ENCODE data around the gene PC.

The PC gene

DNA sequence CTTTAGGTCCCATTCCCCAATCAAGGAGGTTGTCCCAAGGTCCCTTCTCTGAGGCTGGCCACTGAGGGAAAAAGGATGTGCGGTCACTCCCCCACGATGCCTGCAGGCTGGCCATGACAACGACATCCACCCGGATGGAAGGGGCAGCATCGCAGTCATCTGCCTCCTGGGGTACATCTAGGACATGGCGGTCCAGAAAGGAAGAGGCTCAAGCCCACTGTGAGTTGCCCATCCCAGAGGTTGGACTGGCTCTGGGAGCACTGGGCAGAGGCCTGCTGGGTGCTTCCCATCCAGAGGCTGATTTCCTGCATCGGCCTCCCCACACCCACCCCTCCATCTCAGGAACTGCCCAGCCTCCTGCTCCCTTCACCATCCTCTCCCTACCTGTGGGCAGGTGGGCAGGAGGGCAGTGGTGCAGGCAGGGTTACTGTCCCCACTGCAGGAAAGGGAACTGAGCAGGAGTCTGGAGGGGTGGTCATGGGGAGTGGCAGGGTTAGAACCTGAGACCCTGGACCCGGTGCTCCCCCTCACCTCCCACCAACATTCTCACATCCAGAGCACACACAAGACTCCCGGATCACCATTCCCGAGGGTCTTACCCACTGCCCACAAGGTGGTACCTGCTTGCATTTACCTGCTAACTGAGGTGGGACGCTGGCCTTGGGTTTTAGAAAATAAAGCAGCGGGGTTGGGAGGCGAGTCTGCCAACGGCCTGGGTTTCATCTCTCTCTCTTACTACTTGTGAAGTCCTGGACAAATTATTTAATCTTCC lies 110.5 kb downstream of the PC start:
- no peak overlapping the region for H3K4me3 ChIP-seq (ENCODE audit: low read depth, low read length)
- TF ChIP-seq, protein P1, sequence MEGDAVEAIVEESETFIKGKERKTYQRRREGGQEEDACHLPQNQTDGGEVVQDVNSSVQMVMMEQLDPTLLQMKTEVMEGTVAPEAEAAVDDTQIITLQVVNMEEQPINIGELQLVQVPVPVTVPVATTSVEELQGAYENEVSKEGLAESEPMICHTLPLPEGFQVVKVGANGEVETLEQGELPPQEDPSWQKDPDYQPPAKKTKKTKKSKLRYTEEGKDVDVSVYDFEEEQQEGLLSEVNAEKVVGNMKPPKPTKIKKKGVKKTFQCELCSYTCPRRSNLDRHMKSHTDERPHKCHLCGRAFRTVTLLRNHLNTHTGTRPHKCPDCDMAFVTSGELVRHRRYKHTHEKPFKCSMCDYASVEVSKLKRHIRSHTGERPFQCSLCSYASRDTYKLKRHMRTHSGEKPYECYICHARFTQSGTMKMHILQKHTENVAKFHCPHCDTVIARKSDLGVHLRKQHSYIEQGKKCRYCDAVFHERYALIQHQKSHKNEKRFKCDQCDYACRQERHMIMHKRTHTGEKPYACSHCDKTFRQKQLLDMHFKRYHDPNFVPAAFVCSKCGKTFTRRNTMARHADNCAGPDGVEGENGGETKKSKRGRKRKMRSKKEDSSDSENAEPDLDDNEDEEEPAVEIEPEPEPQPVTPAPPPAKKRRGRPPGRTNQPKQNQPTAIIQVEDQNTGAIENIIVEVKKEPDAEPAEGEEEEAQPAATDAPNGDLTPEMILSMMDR (IDR thresholded peaks at IDR 0.05; ENCODE audit: low read depth, low read length) = no peak

DNA sequence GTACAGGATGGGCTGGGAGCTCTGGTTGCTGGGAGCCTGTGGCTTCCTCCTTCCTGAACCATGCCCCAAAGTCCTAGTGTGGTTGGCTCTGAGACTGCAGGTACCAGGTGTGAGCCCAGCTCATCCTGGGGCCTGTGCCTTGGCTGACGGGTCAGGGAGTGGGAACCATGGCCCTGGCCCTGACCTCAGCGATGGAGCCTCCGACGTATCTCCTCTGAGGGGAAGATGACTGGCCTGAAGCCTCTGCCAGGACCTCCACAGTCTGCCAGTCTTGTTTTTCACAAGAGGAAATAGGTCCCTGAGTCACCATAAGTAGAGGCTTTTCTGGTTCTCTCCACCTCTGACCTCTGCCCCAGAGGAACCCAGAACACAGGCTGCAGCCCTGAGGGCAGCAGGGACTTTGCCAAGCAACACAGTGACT lies 111.5 kb downstream of the PC start:
- no peak overlapping the region for H3K4me3 ChIP-seq (ENCODE audit: low read depth, low read length)
- TF ChIP-seq, protein P1 (IDR thresholded peaks at IDR 0.05; ENCODE audit: low read depth, low read length) = no peak

DNA sequence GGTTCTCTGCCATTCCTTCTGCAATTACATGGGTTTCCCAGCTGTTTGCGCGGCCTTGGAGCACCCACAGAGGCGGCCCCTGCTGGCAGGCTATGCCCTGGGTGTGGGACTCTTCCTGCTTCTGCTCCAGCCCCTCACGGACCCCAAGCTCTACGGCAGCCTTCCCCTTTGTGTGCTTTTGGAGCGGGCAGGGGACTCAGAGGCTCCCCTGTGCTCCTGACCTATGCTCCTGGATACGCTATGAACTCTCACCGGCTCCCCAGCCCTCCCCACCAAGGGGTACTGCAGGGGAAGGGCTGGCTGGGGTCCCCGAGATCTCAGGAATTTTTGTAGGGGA lies 112.3 kb downstream of the PC start:
- TF ChIP-seq, protein P1 (IDR thresholded peaks at IDR 0.05; ENCODE audit: low read depth, low read length) = no peak
- no peak overlapping the region for H3K4me3 ChIP-seq (ENCODE audit: low read depth, low read length)

DNA sequence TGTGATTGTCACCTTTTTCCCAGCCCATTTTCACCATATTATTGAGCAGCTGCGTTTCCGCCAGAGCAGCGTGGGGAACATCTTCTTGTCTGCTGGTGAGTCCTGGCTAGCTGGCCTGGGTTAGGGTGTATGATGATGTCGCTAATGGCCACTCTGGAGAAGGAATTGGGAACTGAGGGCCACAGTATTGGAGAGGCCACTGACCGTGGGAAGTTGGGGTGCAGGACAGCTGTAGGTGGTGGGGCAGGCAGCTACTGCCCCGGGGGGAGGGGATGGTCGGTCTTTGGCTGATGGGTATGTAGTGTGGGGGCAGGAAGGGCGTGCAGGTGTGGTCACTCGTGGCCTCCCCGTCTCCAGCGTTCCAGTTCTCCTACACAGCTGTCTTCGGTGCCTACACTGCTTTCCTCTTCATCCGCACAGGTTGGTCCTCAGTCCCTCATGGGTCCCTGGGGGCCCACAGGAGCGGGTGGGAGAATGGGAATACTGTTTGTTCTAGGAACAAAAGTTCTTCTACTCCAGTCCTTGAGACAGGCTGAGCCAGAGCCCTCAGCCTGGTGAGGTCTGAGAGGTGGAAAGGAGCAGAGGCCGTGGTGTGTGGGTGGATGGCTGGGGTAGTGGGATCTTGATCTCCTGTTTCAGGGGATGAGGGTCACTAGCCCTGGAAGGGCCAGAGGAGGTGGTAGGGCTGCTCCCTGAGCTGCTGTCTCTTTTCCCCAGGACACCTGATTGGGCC lies 112.9 kb downstream of the PC start:
- no peak overlapping the region for H3K4me3 ChIP-seq (ENCODE audit: low read depth, low read length)
- TF ChIP-seq, protein P1 (IDR thresholded peaks at IDR 0.05; ENCODE audit: low read depth, low read length) = no peak

DNA sequence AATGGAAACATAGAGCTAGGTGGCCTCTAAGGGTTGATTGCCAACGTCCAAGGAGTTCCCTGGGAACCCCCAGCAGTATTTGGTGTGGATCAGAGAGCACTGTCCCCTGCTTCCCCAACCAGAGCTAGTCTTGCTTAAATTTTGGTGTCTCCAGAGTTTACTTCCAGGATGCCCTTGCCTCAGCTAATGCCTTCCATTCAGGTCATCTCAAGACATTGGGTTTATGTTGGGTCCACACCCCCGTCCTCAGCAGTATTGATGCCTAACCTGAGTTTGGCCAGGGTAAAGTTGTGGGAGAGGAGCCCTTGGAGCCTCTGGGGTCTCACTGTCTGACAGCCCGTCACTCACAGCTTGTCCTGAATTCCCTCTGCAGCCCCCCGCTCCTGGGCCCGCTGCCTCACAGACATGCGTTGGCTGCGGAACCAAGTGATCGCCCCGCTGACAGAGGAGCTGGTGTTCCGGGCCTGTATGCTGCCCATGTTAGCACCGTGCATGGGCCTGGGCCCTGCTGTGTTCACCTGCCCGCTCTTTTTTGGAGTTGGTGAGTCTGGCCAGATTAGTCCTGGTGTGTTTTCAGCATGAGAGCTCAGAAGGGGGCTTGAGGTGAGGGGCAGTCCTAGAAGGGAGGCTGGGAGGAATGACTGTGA lies 113.6 kb downstream of the PC start:
- TF ChIP-seq, protein P1 (IDR thresholded peaks at IDR 0.05; ENCODE audit: low read depth, low read length) = no peak
- H3K4me3 ChIP-seq (ENCODE audit: low read depth, low read length) = peak overlapping the region; percentile 99

DNA sequence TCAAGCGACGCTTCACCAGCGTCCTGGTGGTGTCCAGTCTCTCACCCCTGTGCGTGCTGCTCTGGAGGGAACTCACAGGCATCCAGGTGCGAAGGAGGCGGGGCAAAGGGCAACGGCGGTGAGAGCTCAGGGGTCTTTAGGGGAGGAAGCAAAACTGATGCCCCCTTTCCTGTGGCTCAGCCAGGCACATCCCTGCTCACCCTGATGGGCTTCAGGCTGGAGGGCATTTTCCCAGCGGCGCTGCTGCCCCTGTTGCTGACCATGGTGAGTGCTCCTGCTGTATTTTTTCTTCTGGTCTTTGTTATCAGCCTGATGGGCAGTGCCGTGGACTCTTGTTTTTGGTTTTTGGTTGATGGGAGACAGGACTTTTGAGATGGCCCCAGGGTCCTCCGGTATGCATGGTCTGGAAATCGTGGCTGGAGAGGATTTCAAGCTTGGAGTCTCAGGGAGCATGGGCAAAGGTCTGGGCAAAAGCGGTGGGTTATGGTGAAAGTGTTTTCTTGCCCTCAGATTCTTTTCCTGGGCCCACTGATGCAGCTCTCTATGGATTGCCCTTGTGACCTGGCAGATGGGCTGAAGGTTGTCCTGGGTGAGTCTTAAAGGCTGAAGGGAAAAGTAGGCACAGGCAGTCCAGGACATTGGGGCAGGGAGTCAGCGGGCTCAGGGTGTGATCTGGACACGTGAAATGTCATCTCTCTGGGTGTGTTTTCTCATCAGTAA lies 114.2 kb downstream of the PC start:
- peak overlapping the region; percentile 99 for H3K4me3 ChIP-seq (ENCODE audit: low read depth, low read length)
- TF ChIP-seq, protein P1 (IDR thresholded peaks at IDR 0.05; ENCODE audit: low read depth, low read length) = no peak

Measured in WI38 (cell line).